ENCODE results near the gene COX19.

Gene COX19

GRCh38 chr7:978049-978346, 2.6 kb upstream of the COX19 start:
- H3K79me2 ChIP-seq (ENCODE audit: insufficient read depth, low read length) = peaks cover 23% of the 10 kb centered on the region
- no peak for TF ChIP-seq EZH2 (IDR thresholded peaks at IDR 0.05; ENCODE audit: borderline replicate concordance, low read depth, low read length, severe bottlenecking)
- no peak for TF ChIP-seq CTCF (IDR thresholded peaks at IDR 0.05; ENCODE audit: borderline replicate concordance, extremely low read depth, low read length, poor library complexity, severe bottlenecking)
- no peak overlapping the region for H2AFZ ChIP-seq (ENCODE audit: low read depth, low read length)
- H3K4me3 ChIP-seq (ENCODE audit: low read depth in 1 of 2, low read length in 2 of 2) = no peak overlapping the region
- peaks cover 21% of the 10 kb centered on the region for H4K20me1 ChIP-seq (ENCODE audit: insufficient read depth, low read length)
- H3K36me3 ChIP-seq (ENCODE audit: insufficient read depth, low read length) = peaks cover 6% of the 10 kb centered on the region
- no peak overlapping the region for H3K27ac ChIP-seq (ENCODE audit: low read length)
- H3K4me2 ChIP-seq (ENCODE audit: insufficient read depth, low read length) = no peak overlapping the region
- ATAC-seq (ENCODE audit: insufficient read depth, low read depth) (no peak), DNase-seq (no peak)
- H3K4me1 ChIP-seq (ENCODE audit: insufficient read depth, low read length) = peaks cover 19% of the 10 kb centered on the region
- H3K9me3 ChIP-seq (ENCODE audit: insufficient read depth, low read length, severe bottlenecking) = no peaks in the 10 kb centered on the region
- H3K27me3 ChIP-seq (ENCODE audit: insufficient read depth, low read length, poor library complexity) = no peaks in the 10 kb centered on the region
- no peak overlapping the region for H3K9ac ChIP-seq (ENCODE audit: low read depth, low read length)

- Histone ChIP-seq H4K20me1 (ENCODE audit: insufficient read depth, low read length) (peaks cover 25% of the 10 kb centered on the region), H3K4me2 (ENCODE audit: insufficient read depth, low read length) (no peak overlapping the region), H3K36me3 (ENCODE audit: insufficient read depth, low read length) (peaks cover 11% of the 10 kb centered on the region), H3K27ac (ENCODE audit: low read length) (no peak overlapping the region), H3K27me3 (ENCODE audit: insufficient read depth, low read length, poor library complexity) (no peaks in the 10 kb centered on the region), H2AFZ (ENCODE audit: low read depth, low read length) (no peak overlapping the region), H3K9ac (ENCODE audit: low read depth, low read length) (no peak overlapping the region), H3K4me3 (ENCODE audit: low read depth in 1 of 2, low read length in 2 of 2) (no peak overlapping the region), H3K79me2 (ENCODE audit: insufficient read depth, low read length) (peaks cover 28% of the 10 kb centered on the region), H3K4me1 (ENCODE audit: insufficient read depth, low read length) (peaks cover 24% of the 10 kb centered on the region), H3K9me3 (ENCODE audit: insufficient read depth, low read length, severe bottlenecking) (no peaks in the 10 kb centered on the region)
- TF ChIP-seq EZH2 (IDR thresholded peaks at IDR 0.05; ENCODE audit: borderline replicate concordance, low read depth, low read length, severe bottlenecking) (no peak), CTCF (IDR thresholded peaks at IDR 0.05; ENCODE audit: borderline replicate concordance, extremely low read depth, low read length, poor library complexity, severe bottlenecking) (no peak)
- no peak for DNase-seq
- no peak for ATAC-seq (ENCODE audit: insufficient read depth, low read depth)
Observed at GRCh38 chr7:977326-978048, 2.1 kb upstream of the COX19 start.

DNA sequence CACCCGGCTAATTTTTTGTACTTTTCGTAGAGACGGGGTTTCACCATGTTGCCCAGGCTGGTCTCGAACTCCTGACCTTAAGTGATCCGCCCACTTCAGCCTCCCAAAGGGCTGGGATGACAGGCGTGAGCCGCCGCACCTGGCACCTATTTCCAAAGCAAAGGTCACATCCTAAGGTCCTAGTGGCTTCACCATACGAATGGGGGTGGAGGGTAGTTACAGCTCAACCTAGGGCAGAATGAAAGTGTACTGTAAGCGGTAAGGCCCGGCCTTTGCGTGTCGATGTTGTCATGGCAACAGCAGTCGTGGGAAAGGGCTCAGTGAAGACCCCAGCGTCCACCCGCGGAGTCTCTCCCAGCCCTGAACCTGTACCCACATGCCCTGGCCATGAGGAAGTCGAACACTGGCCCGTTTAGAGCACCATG, 1.6 kb upstream of the COX19 start:
- no peaks in the 10 kb centered on the region for H3K9me3 ChIP-seq (ENCODE audit: insufficient read depth, low read length, severe bottlenecking)
- no peak overlapping the region for H3K4me2 ChIP-seq (ENCODE audit: insufficient read depth, low read length)
- H3K79me2 ChIP-seq (ENCODE audit: insufficient read depth, low read length) = peaks cover 34% of the 10 kb centered on the region
- no peak overlapping the region for H3K4me3 ChIP-seq (ENCODE audit: low read depth in 1 of 2, low read length in 2 of 2)
- peaks cover 31% of the 10 kb centered on the region for H4K20me1 ChIP-seq (ENCODE audit: insufficient read depth, low read length)
- H2AFZ ChIP-seq (ENCODE audit: low read depth, low read length) = no peak overlapping the region
- no peak for ATAC-seq (ENCODE audit: insufficient read depth, low read depth)
- H3K27ac ChIP-seq (ENCODE audit: low read length) = no peak overlapping the region
- H3K36me3 ChIP-seq (ENCODE audit: insufficient read depth, low read length) = peaks cover 16% of the 10 kb centered on the region
- no peak for TF ChIP-seq EZH2 (IDR thresholded peaks at IDR 0.05; ENCODE audit: borderline replicate concordance, low read depth, low read length, severe bottlenecking)
- TF ChIP-seq CTCF (IDR thresholded peaks at IDR 0.05; ENCODE audit: borderline replicate concordance, extremely low read depth, low read length, poor library complexity, severe bottlenecking) = no peak
- DNase-seq = no peak
- H3K27me3 ChIP-seq (ENCODE audit: insufficient read depth, low read length, poor library complexity) = no peaks in the 10 kb centered on the region
- no peak overlapping the region for H3K9ac ChIP-seq (ENCODE audit: low read depth, low read length)
- H3K4me1 ChIP-seq (ENCODE audit: insufficient read depth, low read length) = peaks cover 30% of the 10 kb centered on the region
